Keratinocyte (primary cell): ENCODE data around the gene NFYB. TPM values are rescaled to one million over a fixed set of nuclear protein-coding genes. Genes with fewer than 3 reads are reported as not detected.

Experiments
- DNase-seq: peaks from one replicate; pipeline ENCODE4 v3.0.0-alpha.2; 2011; ENCODE audit warnings: low read depth, missing footprints, low spot score
- FAIRE-seq: peaks from 2 replicates; lab custom pipeline; 2011; peaks lifted over from hg19 to GRCh38; lab: Jason Lieb, UNC
- H2AFZ ChIP-seq: 2 replicates; pipeline ENCODE4 v1.6.0; 2012; ENCODE audit warnings: low read length, control low read depth, inconsistent platforms; ENCODE audit not compliant: control insufficient read depth
- H3K27ac ChIP-seq: 2 replicates; pipeline ENCODE4 v1.5.1; 2011; ENCODE audit warnings: low read length; ENCODE audit not compliant: control insufficient read depth, insufficient read depth
- H3K27me3 ChIP-seq: 3 replicates; pipeline ENCODE4 v1.6.0; 2011; ENCODE audit warnings: low read length; ENCODE audit not compliant: control insufficient read depth, insufficient read depth; ENCODE audit errors: extremely low read depth
- H3K36me3 ChIP-seq, 2 experiments: 2 replicates in 1 of 2; 3 replicates in 1 of 2; pipeline ENCODE4 v1.5.1; 2011; ENCODE audit warnings: low read length in 2 of 2, mild to moderate bottlenecking in 1 of 2; ENCODE audit not compliant: control insufficient read depth in 2 of 2, insufficient read depth in 2 of 2; ENCODE audit errors: extremely low read depth in 1 of 2
- H3K4me1 ChIP-seq: 3 replicates; pipeline ENCODE4 v1.5.1; 2011; ENCODE audit warnings: low read length; ENCODE audit not compliant: control insufficient read depth, insufficient read depth; ENCODE audit errors: extremely low read depth
- H3K4me2 ChIP-seq: 3 replicates; pipeline ENCODE4 v1.6.0; 2011; ENCODE audit warnings: low read depth, low read length; ENCODE audit not compliant: control insufficient read depth, insufficient read depth; ENCODE audit errors: extremely low read depth
- H3K4me3 ChIP-seq, 3 experiments: fragments of 200-600 bp in 1 of 3; sonication (generic) in 1 of 3; 2 replicates in 2 of 3; 3 replicates in 1 of 3; pipeline ENCODE4 v1.5.1; 2011 to 2016; ENCODE audit warnings: low read length in 3 of 3, mild to moderate bottlenecking in 3 of 3, control low read depth in 2 of 3, inconsistent platforms in 1 of 3, low read depth in 1 of 3, mixed read lengths in 1 of 3, mixed run types in 1 of 3, moderate library complexity in 1 of 3; ENCODE audit not compliant: control insufficient read depth in 2 of 3, insufficient read depth in 2 of 3; ENCODE audit errors: extremely low read depth in 1 of 3
- H3K79me2 ChIP-seq: 2 replicates; pipeline ENCODE4 v1.6.0; 2012; ENCODE audit warnings: low read length; ENCODE audit not compliant: control insufficient read depth, insufficient read depth
- H3K9ac ChIP-seq: 3 replicates; pipeline ENCODE4 v1.6.0; 2011; ENCODE audit warnings: low read length; ENCODE audit not compliant: control insufficient read depth, insufficient read depth; ENCODE audit errors: extremely low read depth
- H3K9me1 ChIP-seq: 3 replicates; pipeline ENCODE4 v1.6.0; 2011; ENCODE audit warnings: low read length; ENCODE audit not compliant: control insufficient read depth, insufficient read depth; ENCODE audit errors: extremely low read depth
- H3K9me3 ChIP-seq: 2 replicates; pipeline ENCODE4 v1.5.1; 2012; ENCODE audit warnings: low read depth, low read length; ENCODE audit not compliant: control insufficient read depth
- H4K20me1 ChIP-seq: 3 replicates; pipeline ENCODE4 v1.6.0; 2011; ENCODE audit warnings: low read length; ENCODE audit not compliant: control insufficient read depth, insufficient read depth; ENCODE audit errors: extremely low read depth
- EZH2 ChIP-seq: IDR thresholded peaks from one replicate; pipeline ENCODE4 v1.6.1; 2012; ENCODE audit warnings: inconsistent platforms, mild to moderate bottlenecking, low read length, moderate library complexity
- dilution Hi-C: fragments of 300-500 bp; cut with MboI; formaldehyde crosslinking; loops from one replicate; pipeline ENCODE4 v1.7.0; 2020; ENCODE audit warnings: low sequenced_read_pairs; ENCODE audit not compliant: extremely low pct_ligation_motif_present
- polyA plus RNA-seq, 5 experiments: library from polyadenylated mRNA; depleted of rRNA in 3 of 5; stranded (reverse) in 3 of 5; stranded (forward) in 1 of 5; unstranded in 1 of 5; fragments of >200 nt; gene quantifications; 1 replicate in 1 of 5; 2 replicates in 3 of 5; 3 replicates in 1 of 5; pipeline versions ENCODE4 v1.2.1 to v1.2.3, GENCODE V29; 2011 to 2012; ENCODE audit warnings: missing spikeins in 2 of 5, low read depth in 1 of 5, low replicate concordance in 1 of 5
- TF ChIP-seq, protein P1 (sequence below), 3 experiments: IDR thresholded peaks in 1 of 3; conservative IDR thresholded peaks in 1 of 3; optimal IDR thresholded peaks in 1 of 3; 2 replicates in 2 of 3; 3 replicates in 1 of 3; pipeline versions ENCODE3 to v1.5.1; 2011; ENCODE audit warnings: low read length in 3 of 3, mild to moderate bottlenecking in 3 of 3, moderate library complexity in 2 of 3, control low read depth in 1 of 3, inconsistent platforms in 1 of 3; ENCODE audit not compliant: insufficient read depth in 2 of 3; ENCODE audit errors: extremely low read depth in 1 of 3

NFYB gene
- polyA plus RNA-seq, 1 donor (not counting 4 experiments of a cell fraction or from before 2014, with no cell fraction given), result 22.8 TPM

DNA sequence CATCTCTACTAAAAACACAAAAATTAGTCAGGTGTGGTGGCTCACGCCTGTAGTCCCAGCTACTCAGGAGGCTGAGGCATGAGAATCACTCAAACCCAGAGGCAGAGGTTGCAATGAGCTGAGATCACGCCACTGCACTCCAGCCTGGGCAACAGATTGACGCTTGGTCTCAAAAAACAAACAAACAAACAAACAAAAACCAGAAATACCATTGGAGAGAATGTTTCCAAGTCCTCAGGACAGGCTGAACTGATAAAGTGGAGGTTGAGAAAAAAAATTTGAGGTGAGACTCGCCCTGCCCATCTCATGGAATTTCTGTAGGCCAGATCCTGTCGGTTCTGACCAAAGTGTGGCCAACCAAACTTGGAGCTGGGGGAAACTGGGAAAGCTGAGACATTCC lies 30.6 kb upstream of the NFYB start:
- H3K27ac ChIP-seq, result no peak overlapping the region
- no peak overlapping the region for H3K4me3 ChIP-seq
- H2AFZ ChIP-seq, result no peak overlapping the region
- H3K9me1 ChIP-seq, result no peaks in the 10 kb centered on the region
- H3K4me1 ChIP-seq, result no peaks in the 10 kb centered on the region
- dilution Hi-C loops, result no loop called here
- DNase-seq (no peak), FAIRE-seq (no peak)
- no peaks in the 10 kb centered on the region for H3K9me3 ChIP-seq
- H3K4me2 ChIP-seq, result no peak overlapping the region
- no peak overlapping the region for H3K9ac ChIP-seq
- no peaks in the 10 kb centered on the region for H3K79me2 ChIP-seq
- H4K20me1 ChIP-seq, result no peaks in the 10 kb centered on the region
- H3K27me3 ChIP-seq, result no peaks in the 10 kb centered on the region
- no peaks in the 10 kb centered on the region for H3K36me3 ChIP-seq
- no peak for TF ChIP-seq EZH2
- TF ChIP-seq, protein P1, sequence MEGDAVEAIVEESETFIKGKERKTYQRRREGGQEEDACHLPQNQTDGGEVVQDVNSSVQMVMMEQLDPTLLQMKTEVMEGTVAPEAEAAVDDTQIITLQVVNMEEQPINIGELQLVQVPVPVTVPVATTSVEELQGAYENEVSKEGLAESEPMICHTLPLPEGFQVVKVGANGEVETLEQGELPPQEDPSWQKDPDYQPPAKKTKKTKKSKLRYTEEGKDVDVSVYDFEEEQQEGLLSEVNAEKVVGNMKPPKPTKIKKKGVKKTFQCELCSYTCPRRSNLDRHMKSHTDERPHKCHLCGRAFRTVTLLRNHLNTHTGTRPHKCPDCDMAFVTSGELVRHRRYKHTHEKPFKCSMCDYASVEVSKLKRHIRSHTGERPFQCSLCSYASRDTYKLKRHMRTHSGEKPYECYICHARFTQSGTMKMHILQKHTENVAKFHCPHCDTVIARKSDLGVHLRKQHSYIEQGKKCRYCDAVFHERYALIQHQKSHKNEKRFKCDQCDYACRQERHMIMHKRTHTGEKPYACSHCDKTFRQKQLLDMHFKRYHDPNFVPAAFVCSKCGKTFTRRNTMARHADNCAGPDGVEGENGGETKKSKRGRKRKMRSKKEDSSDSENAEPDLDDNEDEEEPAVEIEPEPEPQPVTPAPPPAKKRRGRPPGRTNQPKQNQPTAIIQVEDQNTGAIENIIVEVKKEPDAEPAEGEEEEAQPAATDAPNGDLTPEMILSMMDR (optimal IDR thresholded peaks at IDR 0.05 in 1 of 3, IDR thresholded peaks at IDR 0.05 in 1 of 3, conservative IDR thresholded peaks at IDR 0.05 in 1 of 3; ENCODE audit: extremely low read depth in 1 of 3, insufficient read depth in 2 of 3, low read length in 3 of 3), result no peak

DNA sequence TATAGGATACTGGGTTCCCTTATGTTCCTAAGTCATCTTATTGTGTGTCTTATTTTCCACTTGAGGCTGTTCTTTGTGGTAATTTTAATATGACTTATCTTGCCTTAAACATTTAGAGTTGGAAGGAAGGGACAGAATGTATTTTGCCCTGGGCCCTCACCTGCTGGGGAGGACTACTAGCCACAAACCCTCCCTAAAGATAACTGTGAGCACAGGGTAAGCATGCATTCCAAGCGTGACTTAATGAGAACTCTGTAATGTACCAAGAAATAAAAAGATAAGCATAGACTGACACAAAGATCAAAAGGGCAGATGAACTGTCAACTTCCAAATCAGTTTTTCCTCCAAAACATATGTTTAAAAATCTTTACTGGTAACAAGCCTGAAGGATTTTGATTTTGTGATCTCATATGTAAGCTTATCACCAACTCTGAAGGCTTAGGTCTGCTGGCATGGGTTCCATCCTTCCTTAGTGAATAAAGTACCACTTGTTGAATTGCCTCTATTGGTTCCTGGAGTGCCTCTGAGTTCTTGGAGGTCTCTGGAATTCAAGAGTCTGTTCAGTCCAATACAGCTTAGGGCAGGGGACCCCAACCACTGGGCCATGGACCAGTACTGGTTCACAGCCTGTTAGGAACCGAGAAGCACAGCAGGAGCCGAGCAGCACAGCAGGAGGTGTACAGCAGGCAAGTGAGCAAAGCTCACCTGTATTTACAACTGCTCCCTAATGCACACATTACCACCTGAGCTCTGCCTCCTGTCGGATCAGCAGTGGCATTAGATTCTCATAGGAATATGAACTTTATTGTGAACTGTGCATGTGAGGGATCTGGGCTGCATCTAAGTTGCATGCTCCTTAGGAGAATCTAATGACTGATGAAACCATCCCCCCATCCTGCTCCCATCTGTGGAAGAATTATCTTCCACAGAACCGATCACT lies 29.8 kb upstream of the NFYB start:
- Histone ChIP-seq H3K27ac (no peak overlapping the region), H3K9me1 (no peaks in the 10 kb centered on the region)

More for the DNA sequence above, 29.8 kb upstream of the NFYB start:
- dilution Hi-C loops, result no loop called here
- no peak overlapping the region for H3K9ac ChIP-seq
- H3K36me3 ChIP-seq, result no peaks in the 10 kb centered on the region
- H3K4me1 ChIP-seq, result no peaks in the 10 kb centered on the region
- H4K20me1 ChIP-seq, result no peaks in the 10 kb centered on the region
- H3K4me3 ChIP-seq, result no peak overlapping the region
- no peak overlapping the region for H3K4me2 ChIP-seq
- no peaks in the 10 kb centered on the region for H3K9me3 ChIP-seq
- DNase-seq (no peak), FAIRE-seq (no peak)
- TF ChIP-seq, protein P1 (optimal IDR thresholded peaks at IDR 0.05 in 1 of 3, IDR thresholded peaks at IDR 0.05 in 1 of 3, conservative IDR thresholded peaks at IDR 0.05 in 1 of 3; ENCODE audit: extremely low read depth in 1 of 3, insufficient read depth in 2 of 3, low read length in 3 of 3), result no peak
- no peak for TF ChIP-seq EZH2
- H3K27me3 ChIP-seq, result no peaks in the 10 kb centered on the region
- H3K79me2 ChIP-seq, result no peaks in the 10 kb centered on the region
- no peak overlapping the region for H2AFZ ChIP-seq
